HTERT RPE-1 (cell line): ENCODE data around the gene SCLY.
"Not testable (repeated sequence)": the region's sequence is repeated elsewhere in the genome, so short reads cannot be mapped to it uniquely, and the experiment has no call there.

Source experiments
- in situ Hi-C: fragments of 300-500 bp; cut with MboI; formaldehyde crosslinking; loops from 4 replicates; pipeline ENCODE4 v1.14.3; 2020; ENCODE audit warnings: low sequenced_read_pairs

Gene SCLY

GRCh38 chr2:238106698-238107524 lies 46.1 kb downstream of the SCLY start:
- in situ Hi-C loops: no loop called here

- in situ Hi-C loops: no loop called here
Measured at GRCh38 chr2:238107525-238108422, 47.0 kb downstream of the SCLY start.

- in situ Hi-C loops: no loop called here
Measured at GRCh38 chr2:238108423-238109183, 47.8 kb downstream of the SCLY start.

- in situ Hi-C loops: no loop called here
Measured at GRCh38 chr2:238113611-238114010, 52.8 kb downstream of the SCLY start.

GRCh38 chr2:238114331-238114841 lies 53.6 kb downstream of the SCLY start:
- in situ Hi-C loops: no loop called here

GRCh38 chr2:238114851-238115660 lies 54.3 kb downstream of the SCLY start:
- in situ Hi-C loops: no loop called here

GRCh38 chr2:238115709-238116108 lies 54.9 kb downstream of the SCLY start:
- in situ Hi-C loops: not testable (repeated sequence)

- in situ Hi-C loops: no loop called here
Measured at GRCh38 chr2:238116298-238117198, 55.7 kb downstream of the SCLY start.

GRCh38 chr2:238117199-238118154 lies 56.7 kb downstream of the SCLY start:
- in situ Hi-C loops: no loop called here

GRCh38 chr2:238119756-238120462 lies 59.1 kb downstream of the SCLY start:
- in situ Hi-C loops: no loop called here

GRCh38 chr2:238120463-238121298 lies 59.9 kb downstream of the SCLY start:
- in situ Hi-C loops: no loop called here

GRCh38 chr2:238121511-238122286 lies 60.9 kb downstream of the SCLY start:
- in situ Hi-C loops: no loop called here

- in situ Hi-C loops: no loop called here
Measured at GRCh38 chr2:238122287-238123217, 61.8 kb downstream of the SCLY start.

GRCh38 chr2:238123218-238123971 lies 62.6 kb downstream of the SCLY start:
- in situ Hi-C loops: no loop called here
